Fibroblast of pulmonary artery (primary cell): ENCODE results near the gene NSUN7.
A peak's percentile ranks its signal among the peaks of the same experiment; 100 is the strongest.

Experiments used
- DNase-seq: peaks from one replicate; pipeline ENCODE4 v3.0.0-alpha.2; 2010; ENCODE audit warnings: low read depth
- H3K4me3 ChIP-seq: replicated peaks from 2 replicates; pipeline ENCODE4 v1.5.1; 2011; ENCODE audit warnings: low read depth, mild to moderate bottlenecking, control low read depth, low read length, moderate library complexity
- CTCF ChIP-seq: IDR thresholded peaks from 2 replicates; pipeline ENCODE4 v1.5.1; 2011; ENCODE audit warnings: mild to moderate bottlenecking, control low read depth, low read length, inconsistent platforms; ENCODE audit errors: missing control alignments

The NSUN7 gene

GRCh38 chr4:40856277-40856839, 106.6 kb downstream of the NSUN7 start:
- H3K4me3 ChIP-seq = peak overlapping the region; percentile 46
- DNase-seq = no peak
- TF ChIP-seq CTCF = no peak

- TF ChIP-seq CTCF = no peak
- peak; percentile 48 for DNase-seq
- H3K4me3 ChIP-seq = peak overlapping the region; percentile 46
Observed at GRCh38 chr4:40856840-40857362, 107.1 kb downstream of the NSUN7 start.

- no peak overlapping the region for H3K4me3 ChIP-seq
- no peak for TF ChIP-seq CTCF
- DNase-seq = no peak
Observed at GRCh38 chr4:40857956-40858355, 108.2 kb downstream of the NSUN7 start.

GRCh38 chr4:40858962-40859361, 109.2 kb downstream of the NSUN7 start:
- no peak for DNase-seq
- no peak overlapping the region for H3K4me3 ChIP-seq
- TF ChIP-seq CTCF = no peak
